ENCODE measurements around the gene GPATCH2. TPM values are rescaled to one million over a fixed set of nuclear protein-coding genes. Genes with fewer than 3 reads are reported as not detected.
"Not testable (repeated sequence)": the region's sequence is repeated elsewhere in the genome, so short reads cannot be mapped to it uniquely, and the experiment has no call there.

GPATCH2 gene
- total and polyA plus RNA-seq, 8 donors: 2.7 to 9.0 (median 5.0) TPM

- H3K36me3 ChIP-seq: no peaks in the 10 kb centered on the region
- no peaks in the 10 kb centered on the region for H3K27me3 ChIP-seq
- FAIRE-seq: no peak
- DNase-seq: no peak
- H3K27ac ChIP-seq: no peak overlapping the region
- H3K4me1 ChIP-seq: no peaks in the 10 kb centered on the region
- intact Hi-C loops (cut with DNase I): no loop called here
- H3K9me3 ChIP-seq: no peaks in the 10 kb centered on the region
- whole genome bisulfite sequencing, 2 donors: 81 to 84% methylated on average over 4 of the region's 4 CpGs
- ATAC-seq: no peak
- no peak for TF ChIP-seq CTCF (IDR thresholded peaks at IDR 0.05)
- no peak overlapping the region for H3K4me3 ChIP-seq
These were observed 44.3 kb downstream of the GPATCH2 start for GRCh38 chr1:217586586-217586985.

DNA sequence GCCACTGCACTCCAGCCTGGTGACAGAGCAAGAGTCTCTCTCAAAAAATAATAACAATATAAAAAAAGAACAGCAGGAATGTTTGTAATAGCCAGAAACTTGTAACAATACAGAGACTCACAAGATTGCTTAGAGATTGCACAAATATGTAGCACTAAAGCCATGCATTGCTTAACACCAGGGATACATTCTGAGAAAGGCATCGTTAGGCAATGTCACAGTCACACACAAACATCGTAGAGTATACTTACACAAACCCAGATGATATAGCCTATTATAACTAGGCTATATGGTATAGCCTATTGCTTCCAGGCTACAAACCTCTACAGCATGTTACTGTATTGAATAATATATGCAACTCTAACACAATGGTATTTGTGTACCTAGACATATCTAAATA, 45.3 kb downstream of the GPATCH2 start:
- ATAC-seq (no peak), DNase-seq (no peak), FAIRE-seq (no peak)
- H3K4me3 ChIP-seq: no peak overlapping the region
- H3K4me1 ChIP-seq: no peaks in the 10 kb centered on the region
- intact Hi-C loops (cut with DNase I): no loop called here
- TF ChIP-seq CTCF (IDR thresholded peaks at IDR 0.05): no peak
- 95% methylated on average over 2 of the region's 2 CpGs for WGBS, 2 donors
- H3K27ac ChIP-seq: no peak overlapping the region
- no peaks in the 10 kb centered on the region for H3K9me3 ChIP-seq
- H3K36me3 ChIP-seq: no peaks in the 10 kb centered on the region
- H3K27me3 ChIP-seq: no peaks in the 10 kb centered on the region

DNA sequence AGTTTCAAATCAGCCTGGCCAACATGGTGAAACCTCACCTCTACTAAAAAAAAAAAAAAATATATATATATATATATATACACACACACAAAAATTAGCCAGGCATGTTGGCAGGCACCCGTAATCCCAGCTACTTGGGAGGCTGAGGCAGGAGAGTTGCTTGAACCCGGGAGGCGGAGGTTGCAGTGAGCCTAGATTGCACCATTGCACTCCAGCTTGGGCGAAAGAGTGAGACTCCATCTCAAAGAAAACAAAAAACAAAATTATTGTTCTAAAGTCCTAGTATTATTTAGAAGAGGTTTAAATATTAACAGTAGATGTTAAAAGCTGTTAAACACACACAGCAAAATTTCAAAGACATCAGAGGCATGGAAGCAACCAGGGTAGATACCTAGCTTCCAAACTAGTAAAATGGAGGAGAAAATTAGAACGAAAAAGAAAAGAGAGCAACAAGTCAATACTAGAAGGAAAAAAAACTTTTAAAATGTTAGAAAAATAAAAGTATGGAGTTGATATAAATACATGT, 46.5 kb downstream of the GPATCH2 start:
- DNase-seq; H3K4me1 ChIP-seq; H3K36me3 ChIP-seq; H3K27me3 ChIP-seq; H3K27ac ChIP-seq; ATAC-seq; H3K4me3 ChIP-seq; FAIRE-seq; intact Hi-C loops (cut with DNase I); H3K9me3 ChIP-seq: not testable (repeated sequence)
- 96 to 98% methylated on average over 5 of the region's 5 CpGs for WGBS, 2 donors

GRCh38 chr1:217577336-217577735, 53.6 kb downstream of the GPATCH2 start:
- FAIRE-seq (no peak), ATAC-seq (no peak), DNase-seq (no peak)
- H3K27me3 ChIP-seq: no peaks in the 10 kb centered on the region
- intact Hi-C loops (cut with DNase I): no loop called here
- H3K36me3 ChIP-seq: no peaks in the 10 kb centered on the region
- H3K4me3 ChIP-seq: no peak overlapping the region
- peaks cover 0 to 7% (median 4%) of the 10 kb centered on the region in 3 donors for H3K4me1 ChIP-seq
- TF ChIP-seq CTCF (IDR thresholded peaks at IDR 0.05): no peak
- no peaks in the 10 kb centered on the region for H3K9me3 ChIP-seq
- H3K27ac ChIP-seq: no peak overlapping the region

DNA sequence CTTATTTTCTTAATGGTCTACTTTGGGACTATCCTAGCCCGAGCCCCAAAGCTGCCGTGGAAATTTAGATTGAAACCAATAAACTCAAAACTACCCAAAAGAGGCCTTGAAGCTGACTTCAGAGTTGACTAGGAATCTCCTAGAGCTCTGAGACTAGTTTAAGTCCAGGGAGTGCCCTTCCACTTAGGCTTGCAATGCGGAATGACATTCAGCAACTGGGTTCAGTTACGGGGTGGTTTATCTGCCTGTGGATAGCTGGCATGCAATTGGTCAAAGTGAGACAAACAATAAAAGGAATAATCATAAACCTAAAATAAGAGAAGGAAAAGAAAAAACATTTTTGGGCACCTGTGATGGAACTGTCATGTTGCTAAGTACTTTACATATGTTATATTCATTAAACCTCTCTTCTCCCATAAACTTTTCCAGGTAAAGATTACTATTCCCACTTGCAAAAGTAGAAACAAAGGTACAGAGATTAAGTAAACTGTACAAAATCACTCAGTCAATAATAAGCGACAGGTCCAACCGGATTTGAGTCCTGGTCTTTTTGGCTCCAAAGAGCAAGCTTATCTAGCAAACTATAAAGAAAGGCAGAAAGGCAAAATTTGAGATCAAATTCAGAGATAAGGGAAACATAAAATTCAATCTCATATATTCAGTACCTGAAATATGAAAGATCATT, 56.5 kb downstream of the GPATCH2 start:
- intact Hi-C loops (cut with DNase I): no loop called here
- DNase-seq (no peak), FAIRE-seq (no peak), ATAC-seq (no peak)
- Histone ChIP-seq H3K27ac (no peak overlapping the region), H3K4me1 (peaks cover 0 to 7% (median 4%) of the 10 kb centered on the region in 3 donors), H3K36me3 (no peaks in the 10 kb centered on the region), H3K9me3 (no peaks in the 10 kb centered on the region), H3K4me3 (no peak overlapping the region), H3K27me3 (no peaks in the 10 kb centered on the region)
- 64 to 66% methylated on average over 6 of the region's 6 CpGs for WGBS, 2 donors
- no peak for TF ChIP-seq CTCF (IDR thresholded peaks at IDR 0.05)

Data from pancreas (tissue), 10 donors.